Endothelial cell of umbilical vein (primary cell): ENCODE results near the gene NMD3. TPM values are rescaled to one million over a fixed set of nuclear protein-coding genes. Genes with fewer than 3 reads are reported as not detected.

Experiments
- BruUV-seq: library from RNA; stranded (reverse); fragments of 400-500 nt; replicated peaks from 2 replicates; lab custom pipeline; 2021; lab: Mats Ljungman, UMichigan
- CTCF ChIA-PET: fragments of 300-600, 350-600 bp; sonication (Branson Sonifier 250); formaldehyde crosslinking; loops from one replicate; lab custom pipeline; 2021; ENCODE audit warnings: antibody characterized with exemption, inconsistent platforms; lab: Charles Lee
- POLR2A ChIA-PET: fragments of 300-600, 350-600 bp; sonication (Branson Sonifier 250); formaldehyde crosslinking; loops from one replicate; lab custom pipeline; 2021; ENCODE audit warnings: antibody characterized with exemption, inconsistent platforms; lab: Charles Lee
- DNase-seq: peaks from one replicate; pipeline ENCODE4 v3.0.0-alpha.2; 2011; ENCODE audit warnings: low read depth, low spot score
- FAIRE-seq: peaks from 2 replicates; lab custom pipeline; 2011; peaks lifted over from hg19 to GRCh38; lab: Jason Lieb, UNC
- H2AFZ ChIP-seq: 2 replicates; pipeline ENCODE4 v1.6.0; 2012; ENCODE audit warnings: low read depth, low read length, control low read depth, inconsistent platforms
- H3K27ac ChIP-seq: 2 replicates; pipeline ENCODE4 v1.5.1; 2011; ENCODE audit warnings: low read depth, mild to moderate bottlenecking, control low read depth, low read length, moderate library complexity; ENCODE audit not compliant: insufficient read depth
- H3K27me3 ChIP-seq, 2 experiments: 2 replicates each; pipeline versions ENCODE4 v1.6.0 to v1.6.1; 2011; ENCODE audit warnings: low read length in 2 of 2, mixed read lengths in 1 of 2; ENCODE audit not compliant: control insufficient read depth in 2 of 2, insufficient read depth in 2 of 2
- H3K36me3 ChIP-seq, 2 experiments: 2 replicates in 1 of 2; 3 replicates in 1 of 2; pipeline ENCODE4 v1.5.1; 2011; ENCODE audit warnings: low read length in 2 of 2, mild to moderate bottlenecking in 1 of 2, moderate library complexity in 1 of 2; ENCODE audit not compliant: control insufficient read depth in 2 of 2, insufficient read depth in 2 of 2; ENCODE audit errors: extremely low read depth in 1 of 2
- H3K4me1 ChIP-seq: 3 replicates; pipeline ENCODE4 v1.5.1; 2011; ENCODE audit warnings: mild to moderate bottlenecking, low read length; ENCODE audit not compliant: control insufficient read depth, insufficient read depth; ENCODE audit errors: extremely low read depth
- H3K4me2 ChIP-seq: 2 replicates; pipeline ENCODE4 v1.6.1; 2011; ENCODE audit warnings: low read length, control low read depth, mixed read lengths; ENCODE audit not compliant: insufficient read depth
- H3K4me3 ChIP-seq, 3 experiments: fragments of 200-600 bp in 1 of 3; sonication (generic), shearing (Covaris generic) in 1 of 3; replicated peaks in 1 of 3; 2 replicates each; pipeline ENCODE4 v1.5.1; 2011 to 2016; ENCODE audit warnings: control low read depth in 3 of 3, low read length in 3 of 3, mild to moderate bottlenecking in 2 of 3, inconsistent platforms in 1 of 3, low read depth in 1 of 3, moderate library complexity in 1 of 3; ENCODE audit not compliant: insufficient read depth in 1 of 3
- H3K79me2 ChIP-seq: 2 replicates; pipeline ENCODE4 v1.6.0; 2012; ENCODE audit warnings: low read length, inconsistent platforms; ENCODE audit not compliant: control insufficient read depth, insufficient read depth
- H3K9ac ChIP-seq: replicated peaks from 2 replicates; pipeline ENCODE3; 2011; ENCODE audit warnings: low read length, control low read depth; ENCODE audit not compliant: insufficient read depth; ENCODE audit errors: extremely low read depth
- H3K9me1 ChIP-seq: replicated peaks from 3 replicates; pipeline ENCODE4 v1.6.0; 2011; ENCODE audit warnings: mild to moderate bottlenecking, low read length; ENCODE audit not compliant: control insufficient read depth, insufficient read depth; ENCODE audit errors: extremely low read depth
- H3K9me3 ChIP-seq: replicated peaks from 2 replicates; pipeline ENCODE4 v1.5.1; 2012; ENCODE audit warnings: low read length, inconsistent platforms; ENCODE audit not compliant: control insufficient read depth, insufficient read depth
- H4K20me1 ChIP-seq: replicated peaks from 2 replicates; pipeline ENCODE3; 2011; ENCODE audit warnings: mild to moderate bottlenecking, low read length; ENCODE audit not compliant: control insufficient read depth, insufficient read depth; ENCODE audit errors: extremely low read depth
- CTCF ChIP-seq, 2 donors: IDR thresholded peaks; 1 replicate in 1 of 2; 2 replicates in 1 of 2; pipeline ENCODE4 v1.5.1; 2011; ENCODE audit warnings: low read length in 2 of 2, mild to moderate bottlenecking in 2 of 2, moderate library complexity in 2 of 2, control low read depth in 1 of 2, inconsistent platforms in 1 of 2, low read depth in 1 of 2; ENCODE audit not compliant: insufficient read depth in 1 of 2; ENCODE audit errors: extremely low read depth in 1 of 2
- EZH2 ChIP-seq: IDR thresholded peaks from 2 replicates; pipeline ENCODE4 v1.6.1; 2012; ENCODE audit warnings: borderline replicate concordance, low read depth, mild to moderate bottlenecking, moderate library complexity, low read length, inconsistent platforms; ENCODE audit not compliant: severe bottlenecking
- GATA2 ChIP-seq: IDR thresholded peaks from 2 replicates; pipeline ENCODE4 v1.7.0; 2011; ENCODE audit warnings: low read depth, mild to moderate bottlenecking, moderate library complexity, mixed read lengths, low read length; ENCODE audit not compliant: insufficient read length, insufficient read depth
- JUN ChIP-seq: IDR thresholded peaks from 2 replicates; pipeline ENCODE4 v1.6.1; 2011; ENCODE audit warnings: borderline replicate concordance, low read depth; ENCODE audit not compliant: insufficient read length, insufficient read depth
- MYC ChIP-seq: IDR thresholded peaks from one replicate; pipeline ENCODE4 v1.6.1; 2011; ENCODE audit warnings: mild to moderate bottlenecking, low read depth, low read length
- POLR2A ChIP-seq: IDR thresholded peaks from 2 replicates; pipeline ENCODE4 v1.6.1; 2012; ENCODE audit warnings: low read depth, mild to moderate bottlenecking, control low read depth, low read length
- POLR2AphosphoS5 ChIP-seq: IDR thresholded peaks from 2 replicates; pipeline ENCODE4 v1.6.1; 2012; ENCODE audit warnings: low read depth, mild to moderate bottlenecking, control low read depth, low read length, moderate library complexity; ENCODE audit not compliant: insufficient read depth
- dilution Hi-C: fragments of 300-500 bp; cut with MboI; formaldehyde crosslinking; loops from one replicate; pipeline ENCODE4 v1.15.0; 2019; ENCODE audit warnings: low sequenced_read_pairs; ENCODE audit not compliant: extremely low pct_ligation_motif_present
- intact Hi-C: fragments of 100-400 bp; cut with micrococcal nuclease; formaldehyde crosslinking; loops from one replicate; pipeline ENCODE4 v1.10.0; 2022
- polyA plus RNA-seq, 4 experiments: library from polyadenylated mRNA; depleted of rRNA in 3 of 4; stranded (reverse) in 3 of 4; unstranded in 1 of 4; fragments of >200 nt; gene quantifications; 2 replicates each; pipeline versions ENCODE4 v1.2.1 to v1.2.3, GENCODE V29; 2011 to 2012; ENCODE audit warnings: missing spikeins in 1 of 4
- total RNA-seq: library from RNA; stranded (reverse); gene quantifications from 2 replicates; pipeline ENCODE4 v1.2.3, GENCODE V29; 2021

The NMD3 gene
- total and polyA plus RNA-seq, 2 donors (not counting 3 experiments of a cell fraction or from before 2014, with no cell fraction given), result 14.2 to 53.8 TPM

- dilution Hi-C loops (no loop called here), intact Hi-C loops (no loop called here)
- no peak for FAIRE-seq
- Histone ChIP-seq H3K27me3 (no peaks in the 10 kb centered on the region), H3K4me2 (no peak overlapping the region), H3K79me2 (no peaks in the 10 kb centered on the region), H3K4me1 (no peaks in the 10 kb centered on the region), H3K27ac (no peak overlapping the region), H3K36me3 (no peaks in the 10 kb centered on the region), H3K9me3 (no peaks in the 10 kb centered on the region), H4K20me1 (no peaks in the 10 kb centered on the region), H3K4me3 (no peak overlapping the region), H3K9ac (no peak overlapping the region), H2AFZ (no peak overlapping the region), H3K9me1 (no peaks in the 10 kb centered on the region)
- POLR2A ChIA-PET, result no interaction called here
- no TSS peak for BruUV-seq
- no peak for DNase-seq
- CTCF ChIA-PET, result interaction anchor here (1.7 kb wide), 2 partner anchors 8 to 12 kb away, joined by 4 to 7 read pairs; partner anchors contain the start of gene NMD3
- TF ChIP-seq GATA2 (no peak), POLR2AphosphoS5 (no peak), CTCF (IDR thresholded peaks at IDR 0.05; ENCODE audit: extremely low read depth in 1 of 2, insufficient read depth in 1 of 2, low read depth in 1 of 2, low read length in 2 of 2) (no peak), EZH2 (no peak), POLR2A (no peak), MYC (no peak), JUN (no peak)
These were observed 8.2 kb upstream of the NMD3 start for GRCh38 chr3:161212906-161213305.
